K562 (cell line): ENCODE results near the gene CGNL1. TPM values are rescaled to one million over a fixed set of nuclear protein-coding genes. Genes with fewer than 3 reads are reported as not detected.

Experiments
- ATAC-seq: fragments of 200-7000 bp; cut with Tn5 transposase; 3 replicates; pipeline ENCODE4 v1.9.1; 2020; ENCODE audit warnings: moderate library complexity
- BruUV-seq: library from RNA; stranded (reverse); fragments of 400-500 nt; replicated peaks from 2 replicates; lab custom pipeline; 2021; lab: Mats Ljungman, UMichigan
- CTCF ChIA-PET: fragments of 300-600 bp; formaldehyde crosslinking; extraction: SDS; loops from one replicate; lab custom pipeline; 2021; ENCODE audit warnings: low intra/inter-chr PET ratio; lab: Yijun Ruan, JAX
- POLR2A ChIA-PET: fragments of 300-600, 350-650 bp; sonication (Branson Sonifier 250); formaldehyde crosslinking; extraction: SDS; loops from one replicate; lab custom pipeline; 2021; ENCODE audit warnings: antibody characterized with exemption, inconsistent platforms; lab: Yijun Ruan, JAX
- DNase-seq, 4 experiments: peaks; one replicate each; pipeline versions ENCODE4 v3.0.0 to v3.0.0-alpha.2; 2011 to 2018; ENCODE audit warnings: low spot score in 3 of 4, mixed read lengths in 3 of 4; ENCODE audit errors: extremely low read depth in 1 of 4
- FAIRE-seq: peaks from 2 replicates; lab custom pipeline; 2011; peaks lifted over from hg19 to GRCh38; lab: Jason Lieb, UNC
- H2AFZ ChIP-seq: 2 replicates; pipeline ENCODE4 v1.6.0; 2011; ENCODE audit warnings: low read depth, low read length, control low read depth, inconsistent platforms
- H3K27ac ChIP-seq: fragments of 200-600 bp; 3 replicates; pipeline ENCODE4 v1.8.0; 2011; ENCODE audit warnings: low read depth, mild to moderate bottlenecking, control low read depth, inconsistent platforms, low read length, moderate library complexity, mixed read lengths; ENCODE audit errors: extremely low read depth
- H3K27me3 ChIP-seq, 2 experiments: fragments of 300-600 bp in 1 of 2; 2 replicates in 1 of 2; 3 replicates in 1 of 2; pipeline versions ENCODE4 v1.6.0 to v1.8.0; 2011; ENCODE audit warnings: inconsistent platforms in 2 of 2, low read length in 2 of 2, mild to moderate bottlenecking in 1 of 2, mixed read lengths in 1 of 2, moderate library complexity in 1 of 2; ENCODE audit not compliant: control insufficient read depth in 2 of 2, insufficient read depth in 2 of 2
- H3K36me3 ChIP-seq: fragments of 300-600 bp; 3 replicates; pipeline ENCODE4 v1.8.0; 2011; ENCODE audit warnings: mild to moderate bottlenecking, low read length, inconsistent platforms; ENCODE audit not compliant: control insufficient read depth, insufficient read depth
- H3K4me1 ChIP-seq, 2 experiments: fragments of 200-600 bp in 1 of 2; replicated peaks in 1 of 2; 2 replicates in 1 of 2; 3 replicates in 1 of 2; pipeline versions ENCODE4 v1.5.1 to v1.8.0; 2011; ENCODE audit warnings: inconsistent platforms in 2 of 2, low read length in 2 of 2, mild to moderate bottlenecking in 1 of 2, mixed read lengths in 1 of 2, moderate library complexity in 1 of 2; ENCODE audit not compliant: control insufficient read depth in 2 of 2, insufficient read depth in 2 of 2
- H3K4me2 ChIP-seq: 2 replicates; pipeline ENCODE4 v1.6.1; 2011; ENCODE audit warnings: low read length, control low read depth, inconsistent platforms, mixed read lengths; ENCODE audit not compliant: insufficient read depth
- H3K4me3 ChIP-seq: fragments of 200-600 bp; sonication (generic), shearing (Covaris generic); 2 replicates; pipeline ENCODE4 v1.5.1; 2016; ENCODE audit warnings: control low read depth, inconsistent platforms
- H3K79me2 ChIP-seq: fragments of 200-600 bp; 3 replicates; pipeline ENCODE4 v1.8.0; 2011; ENCODE audit warnings: low read length, inconsistent platforms; ENCODE audit not compliant: control insufficient read depth, insufficient read depth
- H3K9ac ChIP-seq, 2 experiments: 2 replicates each; pipeline versions ENCODE4 v1.6.0 to v1.6.1; 2011; ENCODE audit warnings: low read depth in 2 of 2, low read length in 2 of 2, control low read depth in 1 of 2, inconsistent platforms in 1 of 2, mild to moderate bottlenecking in 1 of 2, mixed read lengths in 1 of 2; ENCODE audit not compliant: insufficient read depth in 1 of 2
- H3K9me1 ChIP-seq: one replicate; pipeline ENCODE4 v1.6.0; 2011; ENCODE audit warnings: inconsistent platforms, mild to moderate bottlenecking, low read length, moderate library complexity; ENCODE audit not compliant: control insufficient read depth, insufficient read depth
- H3K9me3 ChIP-seq: replicated peaks from 2 replicates; pipeline ENCODE4 v1.5.1; 2011; ENCODE audit warnings: low read depth, low read length, inconsistent platforms; ENCODE audit not compliant: control insufficient read depth, insufficient read depth
- H4K20me1 ChIP-seq: replicated peaks from 2 replicates; pipeline ENCODE4 v1.6.1; 2011; ENCODE audit warnings: low read length, inconsistent platforms, mixed read lengths; ENCODE audit not compliant: control insufficient read depth, insufficient read depth
- BRD9 ChIP-seq: fragments of 450-650 bp; IDR thresholded peaks from 2 replicates; pipeline ENCODE4 v1.6.1; 2018; ENCODE audit warnings: low read depth; ENCODE audit not compliant: partially characterized antibody
- BRF1 ChIP-seq: IDR thresholded peaks from 3 replicates; pipeline ENCODE4 v1.6.1; 2011; ENCODE audit warnings: borderline replicate concordance, mild to moderate bottlenecking; ENCODE audit not compliant: insufficient read length; ENCODE audit errors: extremely low read depth
- COPS2 ChIP-seq: fragments of 450-650 bp; conservative IDR thresholded peaks from 2 replicates; pipeline ENCODE4 v1.6.1; 2016; ENCODE audit warnings: mild to moderate bottlenecking, moderate library complexity
- CREBBP ChIP-seq: IDR thresholded peaks from one replicate; pipeline ENCODE4 v1.6.1; 2012; ENCODE audit warnings: low read depth, mild to moderate bottlenecking, control low read depth, inconsistent platforms, low read length
- GTF2F1 ChIP-seq: IDR thresholded peaks from 2 replicates; pipeline ENCODE4 v1.6.1; 2011; ENCODE audit warnings: low read depth, low read length, improper control_type of control experiment
- HDAC8 ChIP-seq: fragments of 450-650 bp; IDR thresholded peaks from 2 replicates; pipeline ENCODE4 v1.6.1; 2016; ENCODE audit warnings: mild to moderate bottlenecking, missing genetic modification characterization, moderate library complexity, missing compliant biosample characterization
- NKRF ChIP-seq: fragments of 450-650 bp; IDR thresholded peaks from 2 replicates; pipeline ENCODE4 v1.6.1; 2016; ENCODE audit warnings: borderline replicate concordance
- PHF20 ChIP-seq: fragments of 450-650 bp; IDR thresholded peaks from 2 replicates; pipeline ENCODE4 v1.6.1; 2018; ENCODE audit not compliant: partially characterized antibody
- PKNOX1 ChIP-seq: fragments of 450-650 bp; IDR thresholded peaks from 2 replicates; pipeline ENCODE4 v1.6.1; 2016
- SNAPC5 ChIP-seq: fragments of 250-450 bp; sonication (Bioruptor Pico); IDR thresholded peaks from 2 replicates; pipeline ENCODE4 v1.8.0; 2021; ENCODE audit warnings: moderate library complexity, mild to moderate bottlenecking, inconsistent platforms
- ZFP30 ChIP-seq: fragments of 250-450 bp; sonication (Bioruptor Pico); IDR thresholded peaks from 2 replicates; pipeline ENCODE4 v1.8.0; 2022; ENCODE audit warnings: moderate library complexity, mild to moderate bottlenecking, inconsistent platforms, borderline replicate concordance
- ZKSCAN3 ChIP-seq: fragments of 250-450 bp; sonication (Bioruptor Pico); IDR thresholded peaks from 2 replicates; pipeline ENCODE4 v1.4.0; 2020
- ZNF124 ChIP-seq: sonication (generic); formaldehyde crosslinking; IDR thresholded peaks from 2 replicates; pipeline ENCODE4 v1.8.1; 2022; ENCODE audit warnings: missing genetic modification reagents
- WGBS: fragments of 100-300 bp; shearing (Covaris generic); methylation state at CpG from one replicate; pipeline ENCODE4 v1.1.6; 2016; ENCODE audit warnings: low coverage, mixed read lengths; ENCODE audit not compliant: insufficient coverage; ENCODE audit errors: missing lambda C conversion rate; 5-methylcytosine and 5-hydroxymethylcytosine counted together
- in situ Hi-C: fragments of 300-500 bp; cut with MboI; formaldehyde crosslinking; loops from 4 replicates; pipeline ENCODE4 v1.15.0; 2018; ENCODE audit warnings: inconsistent platforms, mixed read lengths
- intact Hi-C: fragments of 100-400 bp; cut with micrococcal nuclease; formaldehyde crosslinking; loops from 2 replicates; pipeline ENCODE4 v1.14.2; 2022
- polyA plus RNA-seq, 8 experiments: library from polyadenylated mRNA; depleted of rRNA in 4 of 8; stranded (reverse) in 5 of 8; unstranded in 3 of 8; fragments of >200 nt; fragmentation: Nextera tagmentation in 2 of 8; fragmentation: Illumina TruSeq in 1 of 8; extraction: Ambion mirVana in 2 of 8; extraction: Trizol in 1 of 8; gene quantifications; 2 replicates each; pipeline versions ENCODE4 v1.2.1 to v1.2.3, GENCODE V29; 2011 to 2014; ENCODE audit warnings: inconsistent platforms in 1 of 8, missing spikeins in 1 of 8
- total RNA-seq, 7 experiments: library from RNA; depleted of rRNA in 6 of 7; stranded (reverse); fragments of >200 nt in 6 of 7; fragmentation: Illumina TruSeq in 2 of 7; extraction: Trizol in 2 of 7; gene quantifications; 2 replicates each; pipeline versions ENCODE4 v1.2.1 to v1.2.3, GENCODE V29; 2011 to 2021; ENCODE audit warnings: low replicate concordance in 1 of 7

The CGNL1 gene
- total and polyA plus RNA-seq, 9 of the 15 experiments (the other 6 are each of a cell fraction or from before 2014, with no cell fraction given), result 0.01 to 0.07 TPM; not detected in 7

- H3K4me3 ChIP-seq, result no peak overlapping the region
- in situ Hi-C loops, result no loop called here
- H3K36me3 ChIP-seq, result no peaks in the 10 kb centered on the region
- ChIA-PET CTCF (no interaction called here), POLR2A (no interaction called here)
- FAIRE-seq (no peak), ATAC-seq (no peak), DNase-seq (no peak)
- H3K79me2 ChIP-seq, result no peaks in the 10 kb centered on the region
- H2AFZ ChIP-seq, result no peak overlapping the region
- 0 out of 2 replicates have a peak, but pooled peaks cover 5% of the 10 kb centered on the region for H4K20me1 ChIP-seq
- intact Hi-C loops, result no loop called here
- no peaks in the 10 kb centered on the region for H3K4me1 ChIP-seq
- no peak overlapping the region for H3K27ac ChIP-seq
- TF ChIP-seq BRD9, result no peak
- no peak for TF ChIP-seq SNAPC5 (CRISPR knock-in tag)
- no peak for TF ChIP-seq NKRF
- TF ChIP-seq PKNOX1, result no peak
- TF ChIP-seq ZKSCAN3 (CRISPR knock-in tag), result no peak
- TF ChIP-seq ZFP30 (CRISPR knock-in tag), result no peak
- no peak for TF ChIP-seq CREBBP
- no peak for TF ChIP-seq BRF1
- no peak for TF ChIP-seq PHF20
- no peak for TF ChIP-seq HDAC8 (tag)
- no peak for TF ChIP-seq GTF2F1
- TF ChIP-seq COPS2, result no peak
- no peak for TF ChIP-seq ZNF124 (CRISPR knock-in tag)
- H3K4me2 ChIP-seq, result no peak overlapping the region
- no peaks in the 10 kb centered on the region for H3K9me3 ChIP-seq
- H3K9me1 ChIP-seq, result no peaks in the 10 kb centered on the region
- BruUV-seq, result no TSS peak
- H3K9ac ChIP-seq, result no peak overlapping the region
- WGBS, result 0% methylated on average over 1 of the region's 1 CpG
- H3K27me3 ChIP-seq, result peaks cover 20 to 53% of the 10 kb centered on the region in 2 experiments
Observed at GRCh38 chr15:57600197-57600596, 223.9 kb downstream of the CGNL1 start.
